ENCODE results near the gene PTPRM. TPM values are rescaled to one million over a fixed set of nuclear protein-coding genes. Genes with fewer than 3 reads are reported as not detected.

Gene PTPRM
- total RNA-seq, 1 experiment from 2014 or later, result 14.5 TPM

DNA sequence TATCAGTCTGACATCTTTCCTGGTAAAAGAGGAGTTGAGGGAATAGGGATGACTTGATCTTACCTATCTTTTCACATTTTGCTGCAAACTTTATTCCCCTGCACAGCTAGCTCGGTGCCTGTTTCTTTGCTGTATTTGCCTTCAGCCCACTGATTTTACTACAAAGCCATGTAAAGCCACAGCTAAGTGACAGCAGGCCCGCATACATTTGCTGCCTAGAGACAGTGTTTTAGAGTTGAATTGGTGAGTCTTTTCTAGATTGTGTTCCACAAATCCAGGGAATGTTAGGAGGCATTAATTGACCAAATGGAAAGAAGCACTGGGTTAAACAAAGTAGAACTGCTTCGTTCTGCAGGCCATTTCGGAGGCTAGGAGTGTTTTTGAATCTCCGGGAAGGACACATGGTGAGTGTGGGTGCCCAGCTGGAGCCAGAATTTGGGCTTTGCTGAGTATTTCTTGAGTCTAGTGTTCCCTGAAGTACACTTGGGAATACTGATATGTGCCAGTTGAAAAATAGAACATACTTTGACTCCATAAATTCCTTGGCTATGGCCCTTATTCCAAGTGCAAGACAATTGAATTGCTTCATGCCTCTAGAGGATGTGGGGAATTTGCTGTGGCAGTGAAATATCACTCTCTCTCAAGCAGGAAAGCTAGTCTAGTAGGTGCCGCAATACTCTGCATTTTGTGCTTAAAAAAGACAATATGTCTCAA is 329.8 kb downstream of the PTPRM start:
- H3K9ac ChIP-seq (ENCODE audit: low read length), result no peak overlapping the region
- CTCF ChIA-PET, result no interaction called here
- no peak overlapping the region for H3K27ac ChIP-seq (ENCODE audit: low read depth, low read length)
- DNase-seq (ENCODE audit: low read depth, low spot score) (no peak), ATAC-seq (no peak)
- H3K36me3 ChIP-seq (ENCODE audit: control insufficient read depth in 1 of 2, insufficient read depth in 2 of 2, low read length in 2 of 2), result no peaks in the 10 kb centered on the region
- H2AFZ ChIP-seq (ENCODE audit: low read depth, low read length, poor library complexity, severe bottlenecking), result no peak overlapping the region
- no peak overlapping the region for H3K4me2 ChIP-seq (ENCODE audit: low read length)
- no peaks in the 10 kb centered on the region for H3K9me3 ChIP-seq (ENCODE audit: control insufficient read depth in 1 of 2, insufficient read depth in 1 of 2, low read depth in 1 of 2, low read length in 2 of 2)
- no TSS peak for BruUV-seq (replicated peaks)
- H3K4me3 ChIP-seq (replicated peaks in 1 of 2; ENCODE audit: low read depth in 1 of 2, low read length in 2 of 2), result no peak overlapping the region
- H3K4me1 ChIP-seq (ENCODE audit: control insufficient read depth in 1 of 2, insufficient read depth in 2 of 2, low read length in 2 of 2), result no peaks in the 10 kb centered on the region
- H3K27me3 ChIP-seq (ENCODE audit: insufficient read depth, low read length), result no peaks in the 10 kb centered on the region
- RAD21 ChIA-PET (ENCODE audit: low non-redundant PET in 1 of 2, low total read pairs in 2 of 2, uncharacterized antibody in 2 of 2, unreplicated experiment in 2 of 2), result no interaction called here
- intact Hi-C loops (cut with micrococcal nuclease), result no loop called here
- H4K20me1 ChIP-seq (ENCODE audit: insufficient read depth), result no peaks in the 10 kb centered on the region
- no peaks in the 10 kb centered on the region; the same call in 1 of the 2 replicates for H3K9me2 ChIP-seq (ENCODE audit: insufficient read depth)
- POLR2A ChIA-PET, result no interaction called here
- TF ChIP-seq, protein P1, sequence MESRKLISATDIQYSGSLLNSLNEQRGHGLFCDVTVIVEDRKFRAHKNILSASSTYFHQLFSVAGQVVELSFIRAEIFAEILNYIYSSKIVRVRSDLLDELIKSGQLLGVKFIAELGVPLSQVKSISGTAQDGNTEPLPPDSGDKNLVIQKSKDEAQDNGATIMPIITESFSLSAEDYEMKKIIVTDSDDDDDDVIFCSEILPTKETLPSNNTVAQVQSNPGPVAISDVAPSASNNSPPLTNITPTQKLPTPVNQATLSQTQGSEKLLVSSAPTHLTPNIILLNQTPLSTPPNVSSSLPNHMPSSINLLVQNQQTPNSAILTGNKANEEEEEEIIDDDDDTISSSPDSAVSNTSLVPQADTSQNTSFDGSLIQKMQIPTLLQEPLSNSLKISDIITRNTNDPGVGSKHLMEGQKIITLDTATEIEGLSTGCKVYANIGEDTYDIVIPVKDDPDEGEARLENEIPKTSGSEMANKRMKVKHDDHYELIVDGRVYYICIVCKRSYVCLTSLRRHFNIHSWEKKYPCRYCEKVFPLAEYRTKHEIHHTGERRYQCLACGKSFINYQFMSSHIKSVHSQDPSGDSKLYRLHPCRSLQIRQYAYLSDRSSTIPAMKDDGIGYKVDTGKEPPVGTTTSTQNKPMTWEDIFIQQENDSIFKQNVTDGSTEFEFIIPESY (IDR thresholded peaks at IDR 0.05; ENCODE audit: extremely low read depth, insufficient replicate concordance, low read length), result no peak
- TF ChIP-seq POLR2AphosphoS5 (IDR thresholded peaks at IDR 0.05; ENCODE audit: low read depth, low read length) (no peak), FOSL1 (IDR thresholded peaks at IDR 0.05; ENCODE audit: low read depth) (no peak), EGR1 (IDR thresholded peaks at IDR 0.05; ENCODE audit: low read depth) (no peak), YY1 (IDR thresholded peaks at IDR 0.05; ENCODE audit: extremely low read depth, insufficient replicate concordance, low read depth, low read length) (no peak), EZH2 (IDR thresholded peaks at IDR 0.05) (no peak), TCF7L2 (IDR thresholded peaks at IDR 0.05; ENCODE audit: borderline replicate concordance, extremely low read depth, insufficient read depth, insufficient read length) (no peak), RAD21 (IDR thresholded peaks at IDR 0.05; ENCODE audit: low read depth) (no peak), ZFX (IDR thresholded peaks at IDR 0.05) (no peak), CBX3 (IDR thresholded peaks at IDR 0.05; ENCODE audit: low read depth) (no peak), SRF (IDR thresholded peaks at IDR 0.05; ENCODE audit: low read depth) (no peak)
- TF ChIP-seq, protein P2, sequence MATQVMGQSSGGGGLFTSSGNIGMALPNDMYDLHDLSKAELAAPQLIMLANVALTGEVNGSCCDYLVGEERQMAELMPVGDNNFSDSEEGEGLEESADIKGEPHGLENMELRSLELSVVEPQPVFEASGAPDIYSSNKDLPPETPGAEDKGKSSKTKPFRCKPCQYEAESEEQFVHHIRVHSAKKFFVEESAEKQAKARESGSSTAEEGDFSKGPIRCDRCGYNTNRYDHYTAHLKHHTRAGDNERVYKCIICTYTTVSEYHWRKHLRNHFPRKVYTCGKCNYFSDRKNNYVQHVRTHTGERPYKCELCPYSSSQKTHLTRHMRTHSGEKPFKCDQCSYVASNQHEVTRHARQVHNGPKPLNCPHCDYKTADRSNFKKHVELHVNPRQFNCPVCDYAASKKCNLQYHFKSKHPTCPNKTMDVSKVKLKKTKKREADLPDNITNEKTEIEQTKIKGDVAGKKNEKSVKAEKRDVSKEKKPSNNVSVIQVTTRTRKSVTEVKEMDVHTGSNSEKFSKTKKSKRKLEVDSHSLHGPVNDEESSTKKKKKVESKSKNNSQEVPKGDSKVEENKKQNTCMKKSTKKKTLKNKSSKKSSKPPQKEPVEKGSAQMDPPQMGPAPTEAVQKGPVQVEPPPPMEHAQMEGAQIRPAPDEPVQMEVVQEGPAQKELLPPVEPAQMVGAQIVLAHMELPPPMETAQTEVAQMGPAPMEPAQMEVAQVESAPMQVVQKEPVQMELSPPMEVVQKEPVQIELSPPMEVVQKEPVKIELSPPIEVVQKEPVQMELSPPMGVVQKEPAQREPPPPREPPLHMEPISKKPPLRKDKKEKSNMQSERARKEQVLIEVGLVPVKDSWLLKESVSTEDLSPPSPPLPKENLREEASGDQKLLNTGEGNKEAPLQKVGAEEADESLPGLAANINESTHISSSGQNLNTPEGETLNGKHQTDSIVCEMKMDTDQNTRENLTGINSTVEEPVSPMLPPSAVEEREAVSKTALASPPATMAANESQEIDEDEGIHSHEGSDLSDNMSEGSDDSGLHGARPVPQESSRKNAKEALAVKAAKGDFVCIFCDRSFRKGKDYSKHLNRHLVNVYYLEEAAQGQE (IDR thresholded peaks at IDR 0.05; ENCODE audit: low read depth), result no peak
- TF ChIP-seq, protein P3, sequence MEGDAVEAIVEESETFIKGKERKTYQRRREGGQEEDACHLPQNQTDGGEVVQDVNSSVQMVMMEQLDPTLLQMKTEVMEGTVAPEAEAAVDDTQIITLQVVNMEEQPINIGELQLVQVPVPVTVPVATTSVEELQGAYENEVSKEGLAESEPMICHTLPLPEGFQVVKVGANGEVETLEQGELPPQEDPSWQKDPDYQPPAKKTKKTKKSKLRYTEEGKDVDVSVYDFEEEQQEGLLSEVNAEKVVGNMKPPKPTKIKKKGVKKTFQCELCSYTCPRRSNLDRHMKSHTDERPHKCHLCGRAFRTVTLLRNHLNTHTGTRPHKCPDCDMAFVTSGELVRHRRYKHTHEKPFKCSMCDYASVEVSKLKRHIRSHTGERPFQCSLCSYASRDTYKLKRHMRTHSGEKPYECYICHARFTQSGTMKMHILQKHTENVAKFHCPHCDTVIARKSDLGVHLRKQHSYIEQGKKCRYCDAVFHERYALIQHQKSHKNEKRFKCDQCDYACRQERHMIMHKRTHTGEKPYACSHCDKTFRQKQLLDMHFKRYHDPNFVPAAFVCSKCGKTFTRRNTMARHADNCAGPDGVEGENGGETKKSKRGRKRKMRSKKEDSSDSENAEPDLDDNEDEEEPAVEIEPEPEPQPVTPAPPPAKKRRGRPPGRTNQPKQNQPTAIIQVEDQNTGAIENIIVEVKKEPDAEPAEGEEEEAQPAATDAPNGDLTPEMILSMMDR (IDR thresholded peaks at IDR 0.05 in 2 of 3, conservative IDR thresholded peaks at IDR 0.05 in 1 of 3; ENCODE audit: borderline replicate concordance in 1 of 3, insufficient read depth in 1 of 3, low read depth in 2 of 3, low read length in 2 of 3), result no peak
- H3K79me2 ChIP-seq (ENCODE audit: insufficient read depth, low read length), result no peaks in the 10 kb centered on the region

Measured in HCT116 (cell line).